ENCODE measurements around the gene GPAT3.

Gene GPAT3

DNA sequence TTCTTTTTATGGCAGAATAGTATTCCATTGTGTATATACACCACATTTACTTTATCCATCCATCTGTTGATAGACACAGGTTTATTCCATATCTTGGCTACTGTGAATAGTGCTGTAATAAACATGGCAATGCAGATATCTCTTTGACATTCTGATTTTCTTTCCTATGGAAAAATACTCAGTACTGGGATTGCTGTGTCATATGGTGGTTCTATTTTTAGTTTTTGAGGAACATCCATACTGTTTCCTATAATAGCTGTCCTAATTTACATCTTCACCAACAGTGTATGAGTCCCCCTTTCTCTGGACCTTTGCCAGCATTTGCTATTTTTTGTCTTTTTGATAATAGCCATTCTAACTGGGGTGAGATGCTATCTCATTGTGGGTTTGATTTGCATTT is 73.5 kb downstream of the GPAT3 start:
- POLR2A ChIA-PET: no interaction called here
- H3K9me3 ChIP-seq (ENCODE audit: control insufficient read depth, insufficient read depth, low read depth, low read length): no peaks in the 10 kb centered on the region
- no peaks in the 10 kb centered on the region for H3K36me3 ChIP-seq (ENCODE audit: control insufficient read depth in 2 of 2, insufficient read depth in 1 of 2, low read length in 2 of 2)
- no peak overlapping the region for H3K27ac ChIP-seq (ENCODE audit: extremely low read depth, low read depth, low read length)
- TF ChIP-seq WT1 (tag by site-specific recombination; IDR thresholded peaks at IDR 0.05) (no peak), ZNF830 (tag by site-specific recombination; IDR thresholded peaks at IDR 0.05; ENCODE audit: low read depth) (no peak)
- TF ChIP-seq, protein P1, sequence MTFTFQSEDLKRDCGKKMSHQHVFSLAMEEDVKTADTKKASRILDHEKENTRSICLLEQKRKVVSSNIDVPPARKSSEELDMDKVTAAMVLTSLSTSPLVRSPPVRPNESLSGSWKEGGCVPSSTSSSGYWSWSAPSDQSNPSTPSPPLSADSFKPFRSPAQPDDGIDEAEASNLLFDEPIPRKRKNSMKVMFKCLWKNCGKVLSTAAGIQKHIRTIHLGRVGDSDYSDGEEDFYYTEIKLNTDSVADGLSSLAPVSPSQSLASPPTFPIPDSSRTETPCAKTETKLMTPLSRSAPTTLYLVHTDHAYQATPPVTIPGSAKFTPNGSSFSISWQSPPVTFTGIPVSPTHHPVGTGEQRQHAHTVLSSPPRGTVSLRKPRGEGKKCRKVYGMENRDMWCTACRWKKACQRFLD (tag by site-specific recombination; IDR thresholded peaks at IDR 0.05): no peak
- no peaks in the 10 kb centered on the region for H3K4me1 ChIP-seq (ENCODE audit: control insufficient read depth, insufficient read depth, low read length)
- no peak overlapping the region for H3K4me3 ChIP-seq (ENCODE audit: low read depth, low read length)
- CTCF ChIA-PET: interaction anchor here (0.6 kb wide), 1 partner anchor 767 kb away, joined by 3 read pairs; no protein-coding TSS in a partner anchor

GRCh38 chr4:83610729-83611128 is 74.8 kb downstream of the GPAT3 start:
- Histone ChIP-seq H3K27ac (ENCODE audit: extremely low read depth, low read depth, low read length) (no peak overlapping the region), H3K4me1 (ENCODE audit: control insufficient read depth, insufficient read depth, low read length) (no peaks in the 10 kb centered on the region), H3K9me3 (ENCODE audit: control insufficient read depth, insufficient read depth, low read depth, low read length) (no peaks in the 10 kb centered on the region), H3K4me3 (ENCODE audit: low read depth, low read length) (no peak overlapping the region), H3K36me3 (ENCODE audit: control insufficient read depth in 2 of 2, insufficient read depth in 1 of 2, low read length in 2 of 2) (no peaks in the 10 kb centered on the region)
- ChIA-PET CTCF (no interaction called here), POLR2A (no interaction called here)
- TF ChIP-seq ZSCAN5A (tag by site-specific recombination; IDR thresholded peaks at IDR 0.05): no peak
- no peak for TF ChIP-seq ZNF707 (tag by site-specific recombination; IDR thresholded peaks at IDR 0.05)
- TF ChIP-seq KLF8 (tag by site-specific recombination; IDR thresholded peaks at IDR 0.05): no peak
- no peak for TF ChIP-seq PRDM6 (tag by site-specific recombination; IDR thresholded peaks at IDR 0.05)
- TF ChIP-seq ZNF280C (tag by site-specific recombination; IDR thresholded peaks at IDR 0.05): no peak
- TF ChIP-seq, protein P1 (tag by site-specific recombination; IDR thresholded peaks at IDR 0.05): no peak
- TF ChIP-seq ZNF121 (tag by site-specific recombination; IDR thresholded peaks at IDR 0.05): no peak
- TF ChIP-seq, protein P2, sequence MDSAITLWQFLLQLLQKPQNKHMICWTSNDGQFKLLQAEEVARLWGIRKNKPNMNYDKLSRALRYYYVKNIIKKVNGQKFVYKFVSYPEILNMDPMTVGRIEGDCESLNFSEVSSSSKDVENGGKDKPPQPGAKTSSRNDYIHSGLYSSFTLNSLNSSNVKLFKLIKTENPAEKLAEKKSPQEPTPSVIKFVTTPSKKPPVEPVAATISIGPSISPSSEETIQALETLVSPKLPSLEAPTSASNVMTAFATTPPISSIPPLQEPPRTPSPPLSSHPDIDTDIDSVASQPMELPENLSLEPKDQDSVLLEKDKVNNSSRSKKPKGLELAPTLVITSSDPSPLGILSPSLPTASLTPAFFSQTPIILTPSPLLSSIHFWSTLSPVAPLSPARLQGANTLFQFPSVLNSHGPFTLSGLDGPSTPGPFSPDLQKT (IDR thresholded peaks at IDR 0.05; ENCODE audit: borderline replicate concordance, low read depth, low read length): no peak
- no peak for TF ChIP-seq ZNF514 (tag by site-specific recombination; IDR thresholded peaks at IDR 0.05)
- TF ChIP-seq, protein P3, sequence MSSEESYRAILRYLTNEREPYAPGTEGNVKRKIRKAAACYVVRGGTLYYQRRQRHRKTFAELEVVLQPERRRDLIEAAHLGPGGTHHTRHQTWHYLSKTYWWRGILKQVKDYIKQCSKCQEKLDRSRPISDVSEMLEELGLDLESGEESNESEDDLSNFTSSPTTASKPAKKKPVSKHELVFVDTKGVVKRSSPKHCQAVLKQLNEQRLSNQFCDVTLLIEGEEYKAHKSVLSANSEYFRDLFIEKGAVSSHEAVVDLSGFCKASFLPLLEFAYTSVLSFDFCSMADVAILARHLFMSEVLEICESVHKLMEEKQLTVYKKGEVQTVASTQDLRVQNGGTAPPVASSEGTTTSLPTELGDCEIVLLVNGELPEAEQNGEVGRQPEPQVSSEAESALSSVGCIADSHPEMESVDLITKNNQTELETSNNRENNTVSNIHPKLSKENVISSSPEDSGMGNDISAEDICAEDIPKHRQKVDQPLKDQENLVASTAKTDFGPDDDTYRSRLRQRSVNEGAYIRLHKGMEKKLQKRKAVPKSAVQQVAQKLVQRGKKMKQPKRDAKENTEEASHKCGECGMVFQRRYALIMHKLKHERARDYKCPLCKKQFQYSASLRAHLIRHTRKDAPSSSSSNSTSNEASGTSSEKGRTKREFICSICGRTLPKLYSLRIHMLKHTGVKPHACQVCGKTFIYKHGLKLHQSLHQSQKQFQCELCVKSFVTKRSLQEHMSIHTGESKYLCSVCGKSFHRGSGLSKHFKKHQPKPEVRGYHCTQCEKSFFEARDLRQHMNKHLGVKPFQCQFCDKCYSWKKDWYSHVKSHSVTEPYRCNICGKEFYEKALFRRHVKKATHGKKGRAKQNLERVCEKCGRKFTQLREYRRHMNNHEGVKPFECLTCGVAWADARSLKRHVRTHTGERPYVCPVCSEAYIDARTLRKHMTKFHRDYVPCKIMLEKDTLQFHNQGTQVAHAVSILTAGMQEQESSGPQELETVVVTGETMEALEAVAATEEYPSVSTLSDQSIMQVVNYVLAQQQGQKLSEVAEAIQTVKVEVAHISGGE (tag by site-specific recombination; conservative IDR thresholded peaks at IDR 0.05; ENCODE audit: low read depth): no peak
- no peak for TF ChIP-seq MYNN (tag by site-specific recombination; IDR thresholded peaks at IDR 0.05; ENCODE audit: borderline replicate concordance)
- TF ChIP-seq, protein P4, sequence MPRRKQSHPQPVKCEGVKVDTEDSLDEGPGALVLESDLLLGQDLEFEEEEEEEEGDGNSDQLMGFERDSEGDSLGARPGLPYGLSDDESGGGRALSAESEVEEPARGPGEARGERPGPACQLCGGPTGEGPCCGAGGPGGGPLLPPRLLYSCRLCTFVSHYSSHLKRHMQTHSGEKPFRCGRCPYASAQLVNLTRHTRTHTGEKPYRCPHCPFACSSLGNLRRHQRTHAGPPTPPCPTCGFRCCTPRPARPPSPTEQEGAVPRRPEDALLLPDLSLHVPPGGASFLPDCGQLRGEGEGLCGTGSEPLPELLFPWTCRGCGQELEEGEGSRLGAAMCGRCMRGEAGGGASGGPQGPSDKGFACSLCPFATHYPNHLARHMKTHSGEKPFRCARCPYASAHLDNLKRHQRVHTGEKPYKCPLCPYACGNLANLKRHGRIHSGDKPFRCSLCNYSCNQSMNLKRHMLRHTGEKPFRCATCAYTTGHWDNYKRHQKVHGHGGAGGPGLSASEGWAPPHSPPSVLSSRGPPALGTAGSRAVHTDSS (tag by site-specific recombination; IDR thresholded peaks at IDR 0.05): no peak
- no peak for TF ChIP-seq ZNF341 (tag by site-specific recombination; IDR thresholded peaks at IDR 0.05; ENCODE audit: low read depth)
- TF ChIP-seq ZBTB20 (tag by site-specific recombination; IDR thresholded peaks at IDR 0.05): no peak
